H54 (cell line): ENCODE measurements around the gene APOBEC3B.
"Not testable (repeated sequence)": the region's sequence is repeated elsewhere in the genome, so short reads cannot be mapped to it uniquely, and the experiment has no call there.

ENCODE experiments used
- DNase-seq: peaks from one replicate; pipeline ENCODE4 v3.0.0; 2011; ENCODE audit warnings: low spot score, mixed read lengths; ENCODE audit not compliant: insufficient read length
- FAIRE-seq: peaks from 3 replicates; lab custom pipeline; 2011; peaks lifted over from hg19 to GRCh38; lab: Jason Lieb, UNC
- POLR2A ChIP-seq: IDR thresholded peaks from 2 replicates; pipeline ENCODE4 v1.6.1; 2011; ENCODE audit warnings: low read depth, mild to moderate bottlenecking, low read length

The APOBEC3B gene

DNA sequence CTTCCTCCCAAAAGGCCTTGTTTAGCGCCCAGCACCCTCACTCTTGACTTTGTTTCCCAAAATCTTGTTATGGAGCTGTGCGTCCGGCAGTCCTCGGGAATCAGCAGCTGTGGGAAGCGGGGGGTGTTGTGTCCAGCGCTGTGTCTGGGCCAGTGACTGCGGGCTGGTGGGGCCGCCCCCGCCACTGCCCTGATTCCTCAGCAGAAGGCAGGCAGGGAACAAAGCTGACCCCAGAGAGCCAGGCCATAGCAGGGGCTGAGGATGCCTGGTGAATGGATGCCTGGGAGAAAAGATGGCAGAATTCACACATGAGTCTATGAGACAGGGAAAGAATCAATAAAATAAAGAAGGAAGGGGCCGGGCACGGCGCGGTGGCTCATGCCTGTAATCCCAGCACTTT, 34.4 kb downstream of the APOBEC3B start:
- TF ChIP-seq POLR2A: no peak
- FAIRE-seq (no peak), DNase-seq (no peak)

DNA sequence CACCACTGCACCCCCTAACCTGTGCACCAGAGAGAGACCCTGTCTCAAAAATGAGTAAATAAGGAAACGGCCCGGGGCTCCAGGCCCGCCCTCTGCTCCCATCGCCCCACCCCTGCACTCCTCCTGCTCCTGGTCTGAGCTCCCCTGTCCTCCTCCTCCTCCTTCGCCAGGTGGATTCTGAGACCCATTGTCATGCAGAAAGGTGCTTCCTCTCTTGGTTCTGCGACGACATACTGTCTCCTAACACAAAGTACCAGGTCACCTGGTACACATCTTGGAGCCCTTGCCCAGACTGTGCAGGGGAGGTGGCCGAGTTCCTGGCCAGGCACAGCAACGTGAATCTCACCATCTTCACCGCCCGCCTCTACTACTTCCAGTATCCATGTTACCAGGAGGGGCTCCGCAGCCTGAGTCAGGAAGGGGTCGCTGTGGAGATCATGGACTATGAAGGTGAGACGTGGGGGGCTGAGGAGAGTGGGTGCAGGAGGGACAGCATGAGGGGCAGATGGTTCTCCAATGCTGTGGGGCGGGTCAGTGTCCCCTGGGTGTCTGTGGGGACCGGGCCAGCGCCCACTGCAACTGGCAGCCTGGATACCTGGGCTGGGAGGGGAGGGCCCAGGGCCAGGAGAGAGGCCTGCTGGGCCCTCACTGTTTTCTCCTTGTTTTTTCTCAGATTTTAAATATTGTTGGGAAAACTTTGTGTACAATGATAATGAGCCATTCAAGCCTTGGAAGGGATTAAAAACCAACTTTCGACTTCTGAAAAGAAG, 35.6 kb downstream of the APOBEC3B start:
- no peak for DNase-seq
- no peak for TF ChIP-seq POLR2A
- no peak for FAIRE-seq

DNA sequence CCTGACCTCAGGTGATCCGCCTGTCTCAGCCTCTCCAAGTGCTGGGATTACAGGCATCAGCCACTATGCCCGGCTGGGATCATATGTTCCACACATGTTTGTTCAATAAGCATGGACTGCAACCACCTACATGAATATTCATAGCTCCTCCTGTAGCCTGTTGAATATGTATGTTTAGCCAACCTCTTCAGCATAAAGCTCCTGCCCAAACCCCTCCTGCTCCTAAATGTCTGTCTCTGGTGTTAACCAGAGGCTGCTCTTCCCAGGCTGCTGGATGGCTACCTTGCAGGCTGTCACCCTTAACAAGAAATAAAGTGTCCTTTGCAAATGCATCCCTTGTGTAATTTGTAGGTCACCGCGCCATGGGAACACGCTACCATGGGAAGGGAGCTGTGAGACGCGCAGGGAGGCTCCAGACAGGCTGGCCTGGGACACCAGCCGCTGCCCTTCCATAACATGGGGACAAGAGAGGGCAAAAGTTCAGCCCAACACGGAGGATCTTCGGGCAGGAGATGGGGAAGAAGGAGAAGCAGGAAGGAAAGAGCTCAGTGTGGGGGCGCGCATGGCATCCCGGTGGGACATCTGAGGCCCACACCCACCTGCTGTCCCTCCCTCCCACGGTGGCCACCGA, 38.0 kb downstream of the APOBEC3B start:
- not testable (repeated sequence) for FAIRE-seq, DNase-seq

DNA sequence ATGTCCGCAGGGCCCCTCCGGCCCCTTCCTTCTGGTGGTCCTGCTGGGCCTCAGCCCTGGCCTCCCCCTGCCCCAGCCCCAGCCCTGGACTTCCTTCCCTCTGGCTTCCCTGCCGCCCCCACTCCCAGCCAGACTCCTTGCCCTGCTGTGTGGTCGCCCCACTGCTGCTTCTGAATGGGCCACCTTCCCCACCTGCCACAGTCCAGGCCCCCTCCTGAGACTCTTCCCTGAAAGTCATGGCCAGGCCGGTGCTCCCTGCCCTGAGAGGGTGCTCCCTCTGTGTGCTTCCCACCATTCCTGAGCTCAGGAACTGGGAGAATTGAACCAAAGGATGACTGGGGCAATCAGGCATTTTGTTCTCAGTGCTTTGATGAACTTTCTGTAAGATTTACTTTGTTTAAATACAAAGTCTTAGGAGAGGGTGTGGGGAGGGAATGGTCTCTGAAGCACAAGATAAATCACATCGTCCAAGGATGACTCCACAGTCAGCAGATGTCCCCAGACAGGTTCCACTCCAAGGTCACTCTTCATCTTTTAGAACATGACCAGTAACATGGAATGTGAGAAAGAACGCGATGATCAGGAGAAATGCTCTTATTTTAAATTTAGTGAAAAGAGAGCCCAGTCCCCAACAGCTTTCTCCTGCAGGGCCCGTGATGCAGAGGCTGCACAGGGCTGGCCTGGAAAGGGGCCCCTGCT, 39.6 kb downstream of the APOBEC3B start:
- no peak for TF ChIP-seq POLR2A
- FAIRE-seq (no peak), DNase-seq (no peak)

DNA sequence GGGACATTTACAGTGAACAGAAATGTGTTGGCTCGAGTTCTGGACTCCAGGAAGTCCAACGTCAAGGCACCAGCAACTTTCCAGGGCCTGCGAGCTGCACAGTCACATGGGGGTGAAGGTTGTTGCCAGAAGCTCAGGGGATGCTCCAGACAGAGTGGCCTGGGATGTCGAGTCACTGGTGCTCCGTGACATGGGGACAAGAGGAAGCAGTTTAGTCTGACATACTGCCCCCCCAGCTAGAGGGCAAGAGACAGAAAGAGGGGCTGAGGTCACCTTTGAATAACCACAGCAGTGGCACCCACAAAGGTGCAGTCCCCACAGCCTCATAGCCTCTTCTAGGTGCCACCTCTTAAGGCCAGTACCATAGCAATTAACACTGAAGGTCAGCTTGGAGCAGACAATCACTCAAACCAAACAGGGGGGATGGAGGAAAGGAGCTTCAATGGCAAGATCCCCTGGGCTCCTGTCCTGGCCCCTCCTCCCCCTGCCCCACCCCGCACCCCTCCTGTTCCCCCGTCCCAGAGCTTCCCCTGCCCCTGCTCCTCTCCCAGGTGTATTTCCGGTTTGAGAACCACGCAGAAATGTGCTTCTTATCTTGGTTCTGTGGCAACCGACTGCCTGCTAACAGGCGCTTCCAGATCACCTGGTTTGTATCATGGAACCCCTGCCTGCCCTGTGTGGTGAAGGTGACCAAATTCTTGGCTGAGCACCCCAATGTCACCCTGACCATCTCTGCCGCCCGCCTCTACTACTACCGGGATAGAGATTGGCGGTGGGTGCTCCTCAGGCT, 42.6 kb downstream of the APOBEC3B start:
- DNase-seq: no peak
- no peak for TF ChIP-seq POLR2A
- FAIRE-seq: no peak

DNA sequence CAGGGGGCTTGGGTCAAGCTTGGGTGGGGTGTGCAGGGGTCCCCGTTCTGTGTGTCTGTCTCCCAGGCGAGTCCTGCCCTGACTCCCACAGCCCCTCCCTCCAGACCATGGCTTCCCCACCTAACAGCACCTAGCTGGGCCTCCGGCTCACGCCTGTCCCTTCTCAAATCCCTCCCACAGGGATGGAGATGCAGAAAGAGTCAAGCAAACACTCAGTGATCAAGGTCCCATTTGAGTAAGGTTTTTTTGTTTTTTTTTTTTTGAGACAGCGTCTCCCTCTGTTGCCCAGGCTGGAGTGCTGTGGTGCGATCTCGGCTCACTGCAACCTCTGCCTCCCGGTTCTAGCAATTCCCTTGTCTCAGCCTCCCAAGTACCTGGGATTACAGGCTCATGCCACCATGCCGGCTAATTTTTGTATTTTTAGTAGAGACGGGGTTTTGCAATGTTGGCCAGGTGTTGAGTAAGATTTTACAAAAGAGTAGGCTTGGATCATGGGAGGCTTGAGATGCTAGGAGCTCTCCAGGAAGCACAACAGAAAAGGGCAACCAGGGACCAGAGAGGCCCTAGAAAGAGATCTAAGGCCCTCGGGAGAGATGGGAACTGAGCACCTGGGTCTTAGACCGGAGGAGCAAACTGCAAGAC, 44.5 kb downstream of the APOBEC3B start:
- DNase-seq: no peak
- TF ChIP-seq POLR2A: no peak
- no peak for FAIRE-seq

DNA sequence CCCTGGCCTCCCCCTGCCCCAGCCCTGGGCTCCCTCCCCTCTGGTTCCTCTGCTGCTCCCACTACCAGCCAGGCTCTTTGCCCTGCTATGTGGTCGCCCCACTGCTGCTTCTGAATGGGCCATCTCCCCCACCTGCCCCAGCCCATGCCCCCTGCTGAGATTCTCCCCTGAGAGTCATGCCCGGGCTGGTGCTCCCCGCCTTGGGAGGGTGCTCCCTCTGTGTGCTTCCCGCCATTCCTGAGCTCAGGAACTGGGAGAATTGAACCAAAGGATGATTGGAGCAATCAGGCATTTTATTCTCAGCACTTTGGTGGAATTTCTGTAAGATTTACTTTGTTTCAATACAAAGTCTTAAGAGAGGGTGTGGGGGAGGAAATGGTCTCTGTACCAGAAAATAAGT, 45.6 kb downstream of the APOBEC3B start:
- TF ChIP-seq POLR2A: no peak
- FAIRE-seq: no peak
- DNase-seq: no peak

DNA sequence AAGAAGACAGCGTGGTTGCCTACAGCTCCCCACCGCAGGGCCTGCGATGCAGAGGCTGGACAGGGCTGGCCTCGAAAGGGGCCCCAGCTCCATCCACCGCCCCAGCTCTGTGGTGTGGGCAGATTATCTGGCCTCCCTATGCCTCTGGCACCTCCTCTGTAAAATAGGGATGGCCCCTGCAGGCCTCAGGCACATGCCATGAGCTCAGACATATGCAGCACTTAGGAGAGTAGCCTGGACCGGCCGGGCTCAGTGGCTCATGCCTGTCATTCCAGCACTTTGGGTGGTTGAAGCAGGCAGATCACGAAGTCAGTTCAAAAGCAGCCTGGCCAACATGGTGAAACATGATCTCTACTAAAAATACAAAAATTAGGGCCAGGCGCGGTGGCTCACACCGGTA, 46.1 kb downstream of the APOBEC3B start:
- no peak for FAIRE-seq

DNA sequence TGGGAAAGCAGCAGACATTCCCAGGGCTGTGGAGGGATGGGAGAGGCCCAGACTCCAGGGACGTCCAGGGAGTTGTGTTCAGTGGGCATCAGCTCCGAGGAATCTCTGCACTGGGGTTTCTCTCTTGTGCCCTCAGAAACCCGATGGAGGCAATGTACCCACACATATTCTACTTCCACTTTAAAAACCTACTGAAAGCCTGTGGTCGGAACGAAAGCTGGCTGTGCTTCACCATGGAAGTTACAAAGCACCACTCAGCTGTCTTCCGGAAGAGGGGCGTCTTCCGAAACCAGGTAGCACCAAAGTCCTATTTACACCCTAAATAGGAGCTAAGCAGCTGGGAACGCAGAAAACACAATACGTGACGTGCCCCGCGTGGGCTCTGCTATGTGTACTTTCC, 47.1 kb downstream of the APOBEC3B start:
- no peak for TF ChIP-seq POLR2A
- FAIRE-seq (no peak), DNase-seq (no peak)

More for the DNA sequence above, 46.1 kb downstream of the APOBEC3B start:
- no peak for DNase-seq
- TF ChIP-seq POLR2A: no peak

DNA sequence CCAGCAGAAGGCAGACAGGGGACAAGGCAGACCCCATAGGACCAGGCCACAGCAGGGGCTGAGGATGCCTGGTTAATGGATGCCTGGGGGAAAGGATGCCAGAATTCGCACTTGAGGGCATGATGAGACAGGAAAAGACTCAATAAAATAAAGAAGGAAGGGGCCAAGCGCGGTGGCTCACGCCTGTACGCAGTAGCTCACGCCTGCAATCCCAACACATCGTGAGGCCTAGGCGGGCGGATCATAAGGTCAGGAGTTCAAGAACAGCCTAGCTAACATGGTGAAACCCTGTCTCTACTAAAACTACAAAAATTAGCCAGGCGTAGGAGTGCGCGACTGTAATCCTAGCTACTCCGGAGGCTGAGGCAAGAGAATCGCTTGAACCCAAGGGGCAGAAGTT, 48.6 kb downstream of the APOBEC3B start:
- DNase-seq (no peak), FAIRE-seq (no peak)
- TF ChIP-seq POLR2A: no peak

DNA sequence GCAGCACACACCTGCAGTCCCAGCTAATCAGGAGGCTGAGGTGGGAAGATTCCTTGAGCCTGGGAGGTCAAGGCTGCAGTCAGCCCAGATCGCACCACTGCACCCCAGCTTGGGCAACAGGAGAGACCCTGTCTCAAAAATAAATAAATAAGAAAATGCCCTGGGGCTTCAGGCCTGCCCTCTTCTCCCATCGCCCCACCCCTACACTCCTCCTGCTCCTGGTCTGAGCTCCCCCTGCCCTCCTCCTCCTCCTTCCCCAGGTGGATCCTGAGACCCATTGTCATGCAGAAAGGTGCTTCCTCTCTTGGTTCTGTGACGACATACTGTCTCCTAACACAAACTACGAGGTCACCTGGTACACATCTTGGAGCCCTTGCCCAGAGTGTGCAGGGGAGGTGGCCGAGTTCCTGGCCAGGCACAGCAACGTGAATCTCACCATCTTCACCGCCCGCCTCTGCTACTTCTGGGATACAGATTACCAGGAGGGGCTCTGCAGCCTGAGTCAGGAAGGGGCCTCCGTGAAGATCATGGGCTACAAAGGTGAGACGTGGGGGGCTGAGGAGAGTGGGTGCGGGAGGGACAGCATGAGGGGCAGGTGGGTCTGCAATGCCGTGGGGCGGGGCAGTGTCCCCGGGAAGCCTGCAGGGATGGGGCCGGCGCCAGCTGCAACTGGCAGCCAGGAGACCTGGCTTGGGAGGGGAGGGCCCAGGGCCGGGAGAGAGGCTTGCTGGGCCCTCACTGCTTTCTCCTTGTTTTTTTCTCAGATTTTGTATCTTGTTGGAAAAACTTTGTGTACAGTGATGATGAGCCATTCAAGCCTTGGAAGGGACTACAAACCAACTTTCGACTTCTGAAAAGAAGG, 49.5 kb downstream of the APOBEC3B start:
- not testable (repeated sequence) for DNase-seq, FAIRE-seq

DNA sequence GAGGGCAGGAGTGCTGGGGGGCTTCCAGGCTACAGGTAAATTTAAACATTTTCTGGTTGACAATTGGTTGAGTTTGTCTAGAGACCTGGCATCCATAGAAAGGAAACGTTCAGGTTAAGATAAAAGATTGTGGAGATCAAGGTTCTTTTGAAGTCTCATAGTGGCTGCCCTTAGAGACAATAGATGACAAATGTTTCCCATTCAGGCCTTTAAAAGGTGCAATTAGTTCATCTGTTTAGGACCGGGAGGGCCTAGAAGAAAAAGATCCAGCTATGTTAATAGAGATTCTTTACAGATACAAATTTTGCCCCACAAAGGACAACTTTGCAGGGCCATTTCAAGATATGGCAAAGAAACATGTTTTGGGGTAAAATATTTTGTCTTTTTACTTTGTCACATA, 54.9 kb downstream of the APOBEC3B start:
- FAIRE-seq: not testable (repeated sequence)

More for the DNA sequence above, 54.9 kb downstream of the APOBEC3B start:
- not testable (repeated sequence) for DNase-seq
